ENCODE data around the gene DDOST. TPM values are rescaled to one million over a fixed set of nuclear protein-coding genes. Genes with fewer than 3 reads are reported as not detected.

Gene DDOST
- total RNA-seq, 2 experiments from 2014 or later = 96.1 to 101 TPM

- CTCF ChIA-PET = no interaction called here
- Histone ChIP-seq H3K27me3 (ENCODE audit: control insufficient read depth in 1 of 2, insufficient read depth in 2 of 2, low read length in 2 of 2) (peaks cover 0 to 4% of the 10 kb centered on the region in 2 experiments), H3K36me3 (ENCODE audit: insufficient read depth, low read length) (no peaks in the 10 kb centered on the region), H3K27ac (ENCODE audit: low read depth in 1 of 2, low read length in 2 of 2) (no peak overlapping the region), H3K4me3 (ENCODE audit: low read length) (no peak overlapping the region), H3K4me1 (ENCODE audit: insufficient read depth, low read length) (no peaks in the 10 kb centered on the region), H3K9me3 (ENCODE audit: control insufficient read depth in 1 of 2, insufficient read depth in 1 of 2, low read length in 2 of 2) (peaks cover 0 to 5% of the 10 kb centered on the region in 2 experiments)
- ATAC-seq (ENCODE audit: poor library complexity) = no peak
- Mint-ChIP-seq H3K4me1 (ENCODE audit: low read depth) (no peaks in the 10 kb centered on the region), H3K27me3 (peaks cover 5% of the 10 kb centered on the region), H3K4me3 (no peak overlapping the region), H3K9me3 (no peaks in the 10 kb centered on the region), H3K36me3 (ENCODE audit: low read depth) (no peaks in the 10 kb centered on the region), H3K27ac (no peak overlapping the region)
- intact Hi-C loops (cut with DNase I, micrococcal nuclease) = no loop called here
- TF ChIP-seq CTCF (IDR thresholded peaks at IDR 0.05) = no peak
- DNase-seq = no peak
- POLR2A ChIA-PET = no interaction called here
Measured at GRCh38 chr1:20708891-20709290, 47.7 kb upstream of the DDOST start.

- H3K4me1 Mint-ChIP-seq (ENCODE audit: low read depth) = no peaks in the 10 kb centered on the region
- H3K4me3 ChIP-seq (ENCODE audit: low read length) = no peak overlapping the region
- no peak overlapping the region for H3K4me3 Mint-ChIP-seq
- TF ChIP-seq CTCF (IDR thresholded peaks at IDR 0.05) = no peak
- peaks cover 0 to 4% of the 10 kb centered on the region in 2 experiments for H3K27me3 ChIP-seq (ENCODE audit: control insufficient read depth in 1 of 2, insufficient read depth in 2 of 2, low read length in 2 of 2)
- H3K36me3 Mint-ChIP-seq (ENCODE audit: low read depth) = no peaks in the 10 kb centered on the region
- H3K4me1 ChIP-seq (ENCODE audit: insufficient read depth, low read length) = no peaks in the 10 kb centered on the region
- intact Hi-C loops (cut with DNase I, micrococcal nuclease) = no loop called here
- ChIA-PET CTCF (no interaction called here), POLR2A (no interaction called here)
- H3K27ac Mint-ChIP-seq = no peak overlapping the region
- no peak overlapping the region for H3K27ac ChIP-seq (ENCODE audit: low read depth in 1 of 2, low read length in 2 of 2)
- ATAC-seq (ENCODE audit: poor library complexity) = no peak
- peaks cover 5% of the 10 kb centered on the region for H3K27me3 Mint-ChIP-seq
- H3K9me3 ChIP-seq (ENCODE audit: control insufficient read depth in 1 of 2, insufficient read depth in 1 of 2, low read length in 2 of 2) = peaks cover 0 to 5% of the 10 kb centered on the region in 2 experiments
- no peak for DNase-seq
- no peaks in the 10 kb centered on the region for H3K9me3 Mint-ChIP-seq
- H3K36me3 ChIP-seq (ENCODE audit: insufficient read depth, low read length) = no peaks in the 10 kb centered on the region
Measured at GRCh38 chr1:20708057-20708456, 46.9 kb upstream of the DDOST start.

GRCh38 chr1:20706841-20707240 lies 45.7 kb upstream of the DDOST start:
- no peak overlapping the region for H3K4me3 ChIP-seq (ENCODE audit: low read length)
- ATAC-seq (ENCODE audit: poor library complexity) (no peak), DNase-seq (no peak)
- no peak overlapping the region for H3K27ac ChIP-seq (ENCODE audit: low read depth in 1 of 2, low read length in 2 of 2)
- POLR2A ChIA-PET = no interaction called here
- peaks cover 5% of the 10 kb centered on the region for H3K27me3 Mint-ChIP-seq
- intact Hi-C loops (cut with DNase I, micrococcal nuclease) = no loop called here
- no peaks in the 10 kb centered on the region for H3K4me1 ChIP-seq (ENCODE audit: insufficient read depth, low read length)
- H3K9me3 ChIP-seq (ENCODE audit: control insufficient read depth in 1 of 2, insufficient read depth in 1 of 2, low read length in 2 of 2) = peaks cover 0 to 5% of the 10 kb centered on the region in 2 experiments
- no peaks in the 10 kb centered on the region for H3K4me1 Mint-ChIP-seq (ENCODE audit: low read depth)
- peaks cover 0 to under 1% of the 10 kb centered on the region in 2 experiments for H3K27me3 ChIP-seq (ENCODE audit: control insufficient read depth in 1 of 2, insufficient read depth in 2 of 2, low read length in 2 of 2)
- H3K9me3 Mint-ChIP-seq = no peaks in the 10 kb centered on the region
- no peak for TF ChIP-seq CTCF (IDR thresholded peaks at IDR 0.05)
- no peaks in the 10 kb centered on the region for H3K36me3 ChIP-seq (ENCODE audit: insufficient read depth, low read length)
- no peaks in the 10 kb centered on the region for H3K36me3 Mint-ChIP-seq (ENCODE audit: low read depth)
- H3K4me3 Mint-ChIP-seq = no peak overlapping the region
- no peak overlapping the region for H3K27ac Mint-ChIP-seq
- CTCF ChIA-PET = interaction anchor here (0.7 to 1.2 kb wide), 2 partner anchors 10 to 375 kb away, joined by 4 to 5 read pairs; no protein-coding TSS in a partner anchor

All from CD4-positive, alpha-beta T cell (primary cell).